Naive thymus-derived CD4-positive, alpha-beta T cell (primary cell): Measurements from ENCODE around the gene TRPM8. TPM values are rescaled to one million over a fixed set of nuclear protein-coding genes. Genes with fewer than 3 reads are reported as not detected.

ENCODE experiments used
- ATAC-seq: fragments of 150-1000 bp; cut with Tn5 transposase; 2 replicates; pipeline ENCODE4 v1.10.0; 2021; ENCODE audit warnings: mild to moderate bottlenecking, moderate library complexity
- CTCF ChIA-PET: fragments of 350-600 bp; sonication (Branson Sonifier 250); formaldehyde crosslinking; loops from one replicate; lab custom pipeline; 2021; ENCODE audit warnings: antibody characterized with exemption; lab: Charles Lee
- POLR2A ChIA-PET: fragments of 350-600 bp; sonication (Branson Sonifier 250); formaldehyde crosslinking; loops from one replicate; lab custom pipeline; 2021; ENCODE audit warnings: antibody characterized with exemption, inconsistent platforms; lab: Charles Lee
- DNase-seq, 9 donors: peaks; one replicate each; pipeline versions ENCODE4 v3.0.0 to v3.0.0-alpha.2; 2020 to 2022; ENCODE audit warnings: mixed read lengths in 1 of 9
- H3K27ac ChIP-seq: one replicate; pipeline ENCODE4 v1.7.0; 2013; ENCODE audit warnings: mild to moderate bottlenecking, low read depth, low read length, moderate library complexity
- H3K27me3 ChIP-seq, 2 donors: one replicate each; pipeline ENCODE4 v1.7.0; 2013; ENCODE audit warnings: low read length in 2 of 2, mild to moderate bottlenecking in 2 of 2, moderate library complexity in 2 of 2; ENCODE audit not compliant: control insufficient read depth in 2 of 2, insufficient read depth in 2 of 2
- H3K36me3 ChIP-seq, 3 experiments: 1 replicate in 2 of 3; 2 replicates in 1 of 3; pipeline ENCODE4 v1.7.0; 2013; ENCODE audit warnings: low read length in 3 of 3, mild to moderate bottlenecking in 3 of 3, moderate library complexity in 1 of 3; ENCODE audit not compliant: insufficient read depth in 3 of 3, control insufficient read depth in 2 of 3
- H3K4me1 ChIP-seq, 2 donors: one replicate each; pipeline ENCODE4 v1.7.0; 2013; ENCODE audit warnings: low read length in 2 of 2, mild to moderate bottlenecking in 2 of 2, moderate library complexity in 1 of 2; ENCODE audit not compliant: control insufficient read depth in 2 of 2, insufficient read depth in 2 of 2
- H3K4me3 ChIP-seq: 2 replicates; pipeline ENCODE4 v1.7.0; 2013; ENCODE audit warnings: mild to moderate bottlenecking, low read length
- H3K9me3 ChIP-seq, 3 experiments: 1 replicate in 2 of 3; 2 replicates in 1 of 3; pipeline ENCODE4 v1.7.0; 2013; ENCODE audit warnings: low read length in 3 of 3; ENCODE audit not compliant: control insufficient read depth in 2 of 3
- H3K27ac Mint-ChIP-seq, 9 donors: one replicate each; pipeline ENCODE4 v1.8.0; 2020 to 2022; ENCODE audit warnings: mixed read lengths in 9 of 9, mild to moderate bottlenecking in 8 of 9, moderate library complexity in 5 of 9, inconsistent platforms in 2 of 9
- H3K27me3 Mint-ChIP-seq, 5 donors: one replicate each; pipeline ENCODE4 v1.8.0; 2021 to 2022; ENCODE audit warnings: mixed read lengths in 5 of 5, mild to moderate bottlenecking in 1 of 5
- H3K36me3 Mint-ChIP-seq, 5 donors: one replicate each; pipeline ENCODE4 v1.8.0; 2020 to 2022; ENCODE audit warnings: mixed read lengths in 5 of 5, mild to moderate bottlenecking in 3 of 5, inconsistent platforms in 1 of 5
- H3K4me1 Mint-ChIP-seq, 7 donors: one replicate each; pipeline ENCODE4 v1.8.0; 2020 to 2022; ENCODE audit warnings: mixed read lengths in 7 of 7, mild to moderate bottlenecking in 3 of 7, inconsistent platforms in 1 of 7
- H3K4me3 Mint-ChIP-seq, 10 donors: one replicate each; pipeline ENCODE4 v1.8.0; 2020 to 2022; ENCODE audit warnings: mild to moderate bottlenecking in 10 of 10, mixed read lengths in 10 of 10, moderate library complexity in 6 of 10, inconsistent platforms in 2 of 10
- H3K9me3 Mint-ChIP-seq, 11 donors: one replicate each; pipeline ENCODE4 v1.8.0; 2020 to 2022; ENCODE audit warnings: mixed read lengths in 11 of 11, mild to moderate bottlenecking in 4 of 11, inconsistent platforms in 1 of 11, moderate library complexity in 1 of 11
- intact Hi-C, 2 donors: fragments of 100-400 bp; cut with micrococcal nuclease; formaldehyde crosslinking; loops; one replicate each; pipeline ENCODE4 v1.15.1; 2023
- polyA plus RNA-seq, 2 donors: library from polyadenylated mRNA; unstranded; fragments of 300-500 nt; fragmentation: Illumina TruSeq; gene quantifications; one replicate each; pipeline ENCODE4 v1.2.3, GENCODE V29; 2021
- total RNA-seq, 6 experiments: library from RNA in 5 of 6; stranded (reverse) in 5 of 6; gene quantifications; 1 replicate in 5 of 6; 2 replicates in 1 of 6; pipeline ENCODE4 v1.2.3 and lab custom pipeline; 2021 to 2026

Gene TRPM8
- total and polyA plus RNA-seq, 7 experiments from 2014 or later = not detected

DNA sequence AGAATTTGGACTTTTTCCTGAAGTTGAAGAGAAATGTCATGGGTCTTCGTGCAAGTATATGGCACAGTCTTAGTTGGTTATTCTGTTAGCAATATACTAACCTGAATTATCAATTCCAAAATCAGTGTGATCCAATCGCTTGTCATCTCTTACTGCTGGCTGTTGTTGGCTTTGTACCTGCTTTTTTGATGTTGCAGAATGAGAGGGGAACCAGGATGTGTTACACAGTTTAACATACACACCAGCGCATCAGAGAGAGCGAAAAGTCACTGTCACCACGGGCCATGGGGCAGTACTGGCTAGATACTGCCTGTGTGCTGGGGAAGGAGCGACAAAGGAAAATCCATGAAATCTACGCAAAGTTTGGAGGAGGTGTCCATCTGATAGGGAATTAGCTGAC, 74.0 kb downstream of the TRPM8 start:
- ATAC-seq = no peak
- DNase-seq = peak in 4 of 9 donors; percentile 16 to 34 (median 22)
- intact Hi-C loops = loop anchor here (2.0 to 5.0 kb wide), 5 partner anchors 22 to 506 kb away; partner anchors contain the start of gene ARL4C (in 1 of the 2)
- peaks cover 0 to 27% (median 0%) of the 10 kb centered on the region in 5 donors for H3K27me3 Mint-ChIP-seq
- peaks cover 31 to 37% of the 10 kb centered on the region in 2 donors for H3K4me1 ChIP-seq
- ChIA-PET POLR2A (interaction anchor here (1.5 kb wide), 1 partner anchor 299 kb away, joined by 4 read pairs; no protein-coding TSS in a partner anchor), CTCF (no interaction called here)
- H3K27ac ChIP-seq = peak overlapping the region; percentile 42
- H3K36me3 Mint-ChIP-seq = peaks cover 3 to 30% (median 13%) of the 10 kb centered on the region in 5 donors
- H3K9me3 ChIP-seq = peaks cover 3 to 13% (median 10%) of the 10 kb centered on the region in 3 experiments
- peak overlapping the region in 8 of 9 donors; percentile 64 to 93 (median 88) for H3K27ac Mint-ChIP-seq
- H3K27me3 ChIP-seq = no peaks in the 10 kb centered on the region
- H3K4me1 Mint-ChIP-seq = peaks cover 33 to 73% (median 56%) of the 10 kb centered on the region in 7 donors
- no peak overlapping the region for H3K4me3 ChIP-seq
- H3K9me3 Mint-ChIP-seq = peaks cover 9 to 32% (median 12%) of the 10 kb centered on the region in 11 donors
- no peaks in the 10 kb centered on the region for H3K36me3 ChIP-seq
- H3K4me3 Mint-ChIP-seq = peak overlapping the region; percentile 28 to 80 (median 69)

DNA sequence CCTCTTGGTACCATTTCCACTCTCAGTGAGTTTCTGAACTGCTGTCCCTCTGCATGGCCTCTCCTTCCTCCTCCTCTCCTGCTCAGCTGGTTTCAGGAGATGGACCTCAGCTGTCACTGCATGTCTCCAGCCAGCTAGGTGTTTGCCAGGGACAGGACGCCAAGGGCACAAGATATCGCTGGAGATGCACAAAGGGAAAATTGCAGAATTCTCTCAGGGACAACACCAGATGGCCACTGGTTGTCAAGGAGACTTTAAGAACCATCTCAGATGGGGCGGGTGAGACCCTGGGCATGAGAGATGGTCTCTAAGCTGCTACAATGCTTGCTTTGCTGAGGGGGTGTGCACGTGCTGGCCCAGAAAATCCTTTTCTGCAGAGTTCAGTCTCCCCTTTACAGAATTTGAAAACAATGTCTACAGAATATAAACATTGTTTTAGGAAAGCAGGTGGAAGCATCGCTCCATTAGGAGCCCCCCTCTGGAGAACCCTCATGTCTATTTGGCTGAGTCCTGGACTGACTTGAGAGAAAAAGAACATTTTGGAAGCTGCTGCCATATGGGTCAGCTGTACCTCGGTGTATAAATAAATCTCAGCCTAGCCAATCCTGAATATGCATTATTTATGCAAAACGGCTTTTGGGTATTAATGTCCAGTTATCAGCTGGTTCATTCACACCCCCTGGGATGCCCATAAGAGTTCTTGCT, 75.5 kb downstream of the TRPM8 start:
- Histone ChIP-seq H3K4me3 (no peak overlapping the region), H3K36me3 (no peaks in the 10 kb centered on the region), H3K4me1 (peaks cover 31 to 37% of the 10 kb centered on the region in 2 donors), H3K27ac (no peak overlapping the region), H3K27me3 (no peaks in the 10 kb centered on the region), H3K9me3 (peaks cover 3 to 13% (median 10%) of the 10 kb centered on the region in 3 experiments)
- H3K27ac Mint-ChIP-seq = peak overlapping the region in 7 of 9 donors; percentile 3 to 90 (median 64)
- H3K4me3 Mint-ChIP-seq = peak overlapping the region in 5 of 10 donors; percentile 4 to 73 (median 49)
- peaks cover 39 to 83% (median 63%) of the 10 kb centered on the region in 7 donors for H3K4me1 Mint-ChIP-seq
- no peak for DNase-seq
- H3K36me3 Mint-ChIP-seq = peaks cover 2 to 30% (median 13%) of the 10 kb centered on the region in 5 donors
- ChIA-PET POLR2A (interaction anchor here (0.7 to 1.3 kb wide), 3 partner anchors 15 to 475 kb away, joined by 3 to 4 read pairs (median 3); no protein-coding TSS in a partner anchor), CTCF (no interaction called here)
- intact Hi-C loops = loop anchor here (5.0 kb wide), 3 partner anchors 110 to 505 kb away; partner anchors contain the start of gene ARL4C (in 1 of the 2)
- H3K9me3 Mint-ChIP-seq = peaks cover 9 to 31% (median 12%) of the 10 kb centered on the region in 11 donors
- ATAC-seq = no peak
- peaks cover 0 to 27% (median 0%) of the 10 kb centered on the region in 5 donors for H3K27me3 Mint-ChIP-seq

DNA sequence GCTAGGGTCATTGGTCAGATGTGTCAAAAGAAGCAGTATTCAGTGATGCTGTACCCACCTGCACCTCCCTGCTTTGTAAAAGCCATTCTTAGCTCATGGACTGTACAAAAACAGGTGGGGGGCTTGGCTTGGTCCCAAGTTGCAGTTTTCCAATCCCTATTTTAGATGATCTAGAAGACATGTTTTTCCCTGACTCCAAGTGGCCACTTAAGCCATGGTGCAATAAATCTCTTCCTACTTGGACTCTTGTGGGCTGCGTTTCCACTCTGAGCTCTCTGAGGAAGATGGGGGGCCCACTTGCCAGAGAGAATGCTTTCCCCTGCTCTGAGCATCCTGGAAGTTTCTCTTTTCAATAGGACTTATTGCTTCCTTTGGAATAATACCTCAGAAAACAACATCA, 76.3 kb downstream of the TRPM8 start:
- Mint-ChIP-seq H3K27ac (peak overlapping the region in 1 of 9 donors; percentile 38), H3K36me3 (peaks cover 0 to 22% (median 8%) of the 10 kb centered on the region in 5 donors), H3K4me1 (peaks cover 35 to 79% (median 59%) of the 10 kb centered on the region in 7 donors), H3K27me3 (peaks cover 0 to 21% (median 0%) of the 10 kb centered on the region in 5 donors), H3K9me3 (peaks cover 2 to 23% (median 8%) of the 10 kb centered on the region in 11 donors), H3K4me3 (no peak overlapping the region)
- CTCF ChIA-PET = no interaction called here
- ATAC-seq = no peak
- H3K36me3 ChIP-seq = no peaks in the 10 kb centered on the region
- intact Hi-C loops = loop anchor here (5.0 kb wide), 3 partner anchors 109 to 504 kb away; partner anchors contain the start of gene ARL4C (in 1 of the 2)
- H3K27me3 ChIP-seq = no peaks in the 10 kb centered on the region
- DNase-seq = no peak
- peaks cover 3 to 13% (median 10%) of the 10 kb centered on the region in 3 experiments for H3K9me3 ChIP-seq
- POLR2A ChIA-PET = interaction anchor here (1.0 to 1.3 kb wide), 2 partner anchors 14 to 244 kb away, joined by 3 to 4 read pairs; no protein-coding TSS in a partner anchor
- no peak overlapping the region for H3K27ac ChIP-seq
- H3K4me1 ChIP-seq = peaks cover 31 to 37% of the 10 kb centered on the region in 2 donors
- no peak overlapping the region for H3K4me3 ChIP-seq

DNA sequence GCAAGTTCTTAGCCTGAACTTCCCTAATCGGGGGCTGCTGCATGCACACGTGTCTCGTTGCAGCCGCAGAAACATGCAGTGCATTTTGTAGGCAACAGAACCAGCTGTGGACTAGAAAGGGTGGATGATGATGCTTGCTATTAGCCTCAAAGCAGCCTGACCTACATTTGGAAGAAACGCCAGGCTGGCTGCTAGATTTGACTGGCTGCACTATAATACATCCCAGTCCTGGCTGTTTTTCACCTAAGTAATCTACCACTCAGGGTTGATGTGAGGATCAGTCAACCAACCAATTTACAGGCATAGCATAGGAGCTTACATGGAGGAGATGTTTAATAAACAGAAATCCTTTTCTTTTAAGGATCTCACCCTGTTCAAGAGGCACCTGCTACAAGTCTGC, 77.0 kb downstream of the TRPM8 start:
- Histone ChIP-seq H3K9me3 (peaks cover 3 to 10% (median 6%) of the 10 kb centered on the region in 3 experiments), H3K36me3 (no peaks in the 10 kb centered on the region), H3K27me3 (no peaks in the 10 kb centered on the region), H3K4me3 (no peak overlapping the region), H3K27ac (no peak overlapping the region), H3K4me1 (peaks cover 31 to 34% of the 10 kb centered on the region in 2 donors)
- Mint-ChIP-seq H3K4me1 (peaks cover 33 to 72% (median 55%) of the 10 kb centered on the region in 7 donors), H3K36me3 (peaks cover 0 to 18% (median 7%) of the 10 kb centered on the region in 5 donors), H3K27me3 (peaks cover 0 to 21% (median 0%) of the 10 kb centered on the region in 5 donors), H3K9me3 (peaks cover 0 to 16% (median 7%) of the 10 kb centered on the region in 11 donors), H3K27ac (no peak overlapping the region), H3K4me3 (no peak overlapping the region)
- no peak for ATAC-seq
- POLR2A ChIA-PET = no interaction called here
- CTCF ChIA-PET = no interaction called here
- intact Hi-C loops = loop anchor here (5.0 kb wide), 3 partner anchors 108 to 503 kb away; partner anchors contain the start of gene ARL4C (in 1 of the 2)
- DNase-seq = no peak

DNA sequence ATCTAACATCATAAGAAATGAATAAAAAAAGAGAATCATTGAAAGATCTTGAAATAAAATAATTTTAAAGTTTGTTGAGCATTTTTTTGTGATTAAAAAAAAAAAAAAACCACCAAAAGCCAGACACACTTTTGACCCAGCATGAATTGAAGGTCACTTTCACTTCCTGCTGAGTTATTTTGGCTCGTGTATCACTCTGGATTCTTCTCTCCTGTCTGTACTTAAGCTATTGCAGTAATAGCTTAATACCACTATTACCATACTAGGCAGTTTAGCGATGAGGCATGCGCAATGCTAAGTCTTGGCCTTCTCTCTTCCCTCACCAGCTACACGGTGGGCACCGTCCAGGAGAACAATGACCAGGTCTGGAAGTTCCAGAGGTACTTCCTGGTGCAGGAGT, 78.8 kb downstream of the TRPM8 start:
- ChIA-PET POLR2A (interaction anchor here (0.7 kb wide), 1 partner anchor 427 kb away, joined by 4 read pairs; no protein-coding TSS in a partner anchor), CTCF (interaction anchor here (0.6 kb wide), 1 partner anchor 44 kb away, joined by 3 read pairs; no protein-coding TSS in a partner anchor)
- Histone ChIP-seq H3K4me1 (peaks cover 24 to 26% of the 10 kb centered on the region in 2 donors), H3K27ac (no peak overlapping the region), H3K9me3 (no peaks in the 10 kb centered on the region), H3K36me3 (no peaks in the 10 kb centered on the region), H3K4me3 (no peak overlapping the region), H3K27me3 (no peaks in the 10 kb centered on the region)
- no peak for ATAC-seq
- intact Hi-C loops = no loop called here
- Mint-ChIP-seq H3K4me3 (no peak overlapping the region), H3K36me3 (peaks cover 0 to 5% (median 0%) of the 10 kb centered on the region in 5 donors), H3K9me3 (peaks cover 0 to 2% (median 0%) of the 10 kb centered on the region in 11 donors), H3K27me3 (peaks cover 0 to 19% (median 0%) of the 10 kb centered on the region in 5 donors), H3K4me1 (peaks cover 22 to 55% (median 44%) of the 10 kb centered on the region in 7 donors), H3K27ac (peak overlapping the region in 1 of 9 donors; percentile 12)
- no peak for DNase-seq

DNA sequence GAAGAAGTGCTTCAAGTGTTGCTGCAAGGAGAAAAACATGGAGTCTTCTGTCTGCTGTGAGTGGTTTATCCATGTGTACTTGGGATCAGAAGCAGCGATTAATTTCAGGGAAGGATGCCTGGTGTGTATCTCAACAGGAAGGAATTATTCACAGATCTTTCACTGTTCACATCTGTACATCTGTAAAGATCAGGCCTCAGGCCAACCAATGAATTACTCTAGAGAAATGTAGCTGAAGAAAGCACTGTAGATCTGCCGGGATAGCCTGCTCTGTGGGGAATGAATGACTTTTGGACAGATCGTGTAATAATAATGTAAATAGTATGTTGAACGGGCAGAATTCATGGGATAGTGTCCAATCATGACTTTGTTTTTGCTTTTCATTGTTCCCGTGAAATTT, 79.3 kb downstream of the TRPM8 start:
- Mint-ChIP-seq H3K27me3 (peaks cover 0 to 15% (median 0%) of the 10 kb centered on the region in 5 donors), H3K36me3 (peaks cover 0 to 2% (median 0%) of the 10 kb centered on the region in 5 donors), H3K9me3 (peaks cover 0 to 2% (median 0%) of the 10 kb centered on the region in 11 donors), H3K4me3 (no peak overlapping the region), H3K27ac (peak overlapping the region in 2 of 9 donors; percentile 12 to 30), H3K4me1 (peaks cover 22 to 55% (median 44%) of the 10 kb centered on the region in 7 donors)
- Histone ChIP-seq H3K4me3 (no peak overlapping the region), H3K4me1 (peaks cover 24 to 26% of the 10 kb centered on the region in 2 donors), H3K36me3 (no peaks in the 10 kb centered on the region), H3K27ac (no peak overlapping the region), H3K9me3 (no peaks in the 10 kb centered on the region), H3K27me3 (no peaks in the 10 kb centered on the region)
- ChIA-PET POLR2A (no interaction called here), CTCF (no interaction called here)
- intact Hi-C loops = no loop called here
- ATAC-seq = no peak
- no peak for DNase-seq
